PFSK-1 (cell line): ENCODE data around the gene ALDH3B1.

Source experiments
- POLR2AphosphoS5 ChIP-seq: IDR thresholded peaks from 2 replicates; pipeline ENCODE4 v1.6.1; 2012; ENCODE audit warnings: low read depth, mild to moderate bottlenecking, control low read depth, low read length, moderate library complexity
- TF ChIP-seq, protein P1 (sequence below), 2 experiments: IDR thresholded peaks; 2 replicates each; pipeline versions ENCODE4 v1.6.1 to v1.8.0; 2011 to 2012; ENCODE audit warnings: low read depth in 2 of 2, low read length in 2 of 2, control low read depth in 1 of 2, inconsistent platforms in 1 of 2, mild to moderate bottlenecking in 1 of 2, moderate library complexity in 1 of 2; ENCODE audit not compliant: insufficient read depth in 1 of 2

DNA sequence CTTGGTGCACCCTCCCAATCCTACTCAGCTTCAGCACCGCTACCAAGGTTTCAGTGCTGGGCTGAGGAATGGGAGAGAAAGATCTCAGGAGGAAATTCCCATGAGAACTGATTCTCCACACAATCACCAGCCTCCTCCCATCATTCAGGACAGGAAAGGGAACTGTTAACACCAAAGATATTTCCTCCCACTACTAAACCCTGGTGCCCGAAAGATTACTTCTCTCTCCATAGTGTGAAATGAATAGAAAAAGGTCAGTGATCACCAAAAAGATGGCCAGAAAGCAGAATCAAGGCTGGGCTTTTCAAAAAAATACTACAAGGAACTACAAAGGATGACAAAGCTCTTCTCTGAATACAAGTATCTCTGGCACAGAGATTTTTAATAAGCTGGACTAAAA is 54.8 kb downstream of the ALDH3B1 start:
- TF ChIP-seq, protein P1, sequence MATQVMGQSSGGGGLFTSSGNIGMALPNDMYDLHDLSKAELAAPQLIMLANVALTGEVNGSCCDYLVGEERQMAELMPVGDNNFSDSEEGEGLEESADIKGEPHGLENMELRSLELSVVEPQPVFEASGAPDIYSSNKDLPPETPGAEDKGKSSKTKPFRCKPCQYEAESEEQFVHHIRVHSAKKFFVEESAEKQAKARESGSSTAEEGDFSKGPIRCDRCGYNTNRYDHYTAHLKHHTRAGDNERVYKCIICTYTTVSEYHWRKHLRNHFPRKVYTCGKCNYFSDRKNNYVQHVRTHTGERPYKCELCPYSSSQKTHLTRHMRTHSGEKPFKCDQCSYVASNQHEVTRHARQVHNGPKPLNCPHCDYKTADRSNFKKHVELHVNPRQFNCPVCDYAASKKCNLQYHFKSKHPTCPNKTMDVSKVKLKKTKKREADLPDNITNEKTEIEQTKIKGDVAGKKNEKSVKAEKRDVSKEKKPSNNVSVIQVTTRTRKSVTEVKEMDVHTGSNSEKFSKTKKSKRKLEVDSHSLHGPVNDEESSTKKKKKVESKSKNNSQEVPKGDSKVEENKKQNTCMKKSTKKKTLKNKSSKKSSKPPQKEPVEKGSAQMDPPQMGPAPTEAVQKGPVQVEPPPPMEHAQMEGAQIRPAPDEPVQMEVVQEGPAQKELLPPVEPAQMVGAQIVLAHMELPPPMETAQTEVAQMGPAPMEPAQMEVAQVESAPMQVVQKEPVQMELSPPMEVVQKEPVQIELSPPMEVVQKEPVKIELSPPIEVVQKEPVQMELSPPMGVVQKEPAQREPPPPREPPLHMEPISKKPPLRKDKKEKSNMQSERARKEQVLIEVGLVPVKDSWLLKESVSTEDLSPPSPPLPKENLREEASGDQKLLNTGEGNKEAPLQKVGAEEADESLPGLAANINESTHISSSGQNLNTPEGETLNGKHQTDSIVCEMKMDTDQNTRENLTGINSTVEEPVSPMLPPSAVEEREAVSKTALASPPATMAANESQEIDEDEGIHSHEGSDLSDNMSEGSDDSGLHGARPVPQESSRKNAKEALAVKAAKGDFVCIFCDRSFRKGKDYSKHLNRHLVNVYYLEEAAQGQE (IDR thresholded peaks at IDR 0.05; ENCODE audit: insufficient read depth in 1 of 2, low read depth in 2 of 2, low read length in 2 of 2): no peak
- no peak for TF ChIP-seq POLR2AphosphoS5
